ENCODE results near the gene NRN1L.

Gene NRN1L

DNA sequence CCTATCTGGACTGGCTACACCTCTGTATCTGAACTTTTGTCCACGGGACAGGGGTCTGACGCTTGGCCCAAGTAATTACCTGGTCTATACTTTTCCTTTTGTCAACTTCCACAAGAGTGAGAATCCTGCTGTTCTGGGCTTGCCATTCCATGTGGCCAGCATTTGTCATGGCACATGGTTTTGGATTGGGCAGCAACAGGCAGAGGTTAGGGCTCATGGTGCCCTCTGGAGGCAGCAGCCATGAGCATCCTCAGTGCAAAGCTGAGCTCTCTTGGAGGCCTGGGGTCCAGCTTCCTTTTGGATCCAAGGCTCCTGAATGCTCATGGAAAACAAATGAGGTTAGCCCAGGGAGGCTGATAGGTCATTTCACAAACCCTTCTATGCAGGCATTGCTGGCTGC is 19.4 kb upstream of the NRN1L start:
- Histone ChIP-seq H3K79me2 (ENCODE audit: control insufficient read depth, low read length) (peaks cover 49% of the 10 kb centered on the region), H3K4me1 (ENCODE audit: control insufficient read depth, low read length) (no peaks in the 10 kb centered on the region), H3K4me2 (ENCODE audit: low read length) (no peak overlapping the region), H3K4me3 (ENCODE audit: low read length) (no peak overlapping the region), H4K20me1 (ENCODE audit: control insufficient read depth, insufficient read depth, low read depth, low read length) (peaks cover 4% of the 10 kb centered on the region; the same call in 1 of the 2 replicates), H3K9me3 (ENCODE audit: control insufficient read depth, insufficient read depth, low read length) (no peaks in the 10 kb centered on the region), H3F3A (ENCODE audit: control insufficient read depth, insufficient read depth) (peaks cover 3% of the 10 kb centered on the region), H3K27ac (ENCODE audit: low read depth, low read length) (no peak overlapping the region), H3K36me3 (ENCODE audit: control insufficient read depth, low read length) (peaks cover 57% of the 10 kb centered on the region), H3K9me2 (replicated peaks; ENCODE audit: control insufficient read depth, low read length) (no peaks in the 10 kb centered on the region), H3K27me3 (ENCODE audit: control insufficient read depth, low read length) (no peaks in the 10 kb centered on the region)
- TF ChIP-seq, protein P1, sequence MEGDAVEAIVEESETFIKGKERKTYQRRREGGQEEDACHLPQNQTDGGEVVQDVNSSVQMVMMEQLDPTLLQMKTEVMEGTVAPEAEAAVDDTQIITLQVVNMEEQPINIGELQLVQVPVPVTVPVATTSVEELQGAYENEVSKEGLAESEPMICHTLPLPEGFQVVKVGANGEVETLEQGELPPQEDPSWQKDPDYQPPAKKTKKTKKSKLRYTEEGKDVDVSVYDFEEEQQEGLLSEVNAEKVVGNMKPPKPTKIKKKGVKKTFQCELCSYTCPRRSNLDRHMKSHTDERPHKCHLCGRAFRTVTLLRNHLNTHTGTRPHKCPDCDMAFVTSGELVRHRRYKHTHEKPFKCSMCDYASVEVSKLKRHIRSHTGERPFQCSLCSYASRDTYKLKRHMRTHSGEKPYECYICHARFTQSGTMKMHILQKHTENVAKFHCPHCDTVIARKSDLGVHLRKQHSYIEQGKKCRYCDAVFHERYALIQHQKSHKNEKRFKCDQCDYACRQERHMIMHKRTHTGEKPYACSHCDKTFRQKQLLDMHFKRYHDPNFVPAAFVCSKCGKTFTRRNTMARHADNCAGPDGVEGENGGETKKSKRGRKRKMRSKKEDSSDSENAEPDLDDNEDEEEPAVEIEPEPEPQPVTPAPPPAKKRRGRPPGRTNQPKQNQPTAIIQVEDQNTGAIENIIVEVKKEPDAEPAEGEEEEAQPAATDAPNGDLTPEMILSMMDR (IDR thresholded peaks at IDR 0.05; ENCODE audit: low read depth, low read length, poor library complexity, severe bottlenecking) = peak; percentile 49
- TF ChIP-seq EZH2phosphoT487 (IDR thresholded peaks at IDR 0.05; ENCODE audit: borderline replicate concordance, low read length) = no peak

DNA sequence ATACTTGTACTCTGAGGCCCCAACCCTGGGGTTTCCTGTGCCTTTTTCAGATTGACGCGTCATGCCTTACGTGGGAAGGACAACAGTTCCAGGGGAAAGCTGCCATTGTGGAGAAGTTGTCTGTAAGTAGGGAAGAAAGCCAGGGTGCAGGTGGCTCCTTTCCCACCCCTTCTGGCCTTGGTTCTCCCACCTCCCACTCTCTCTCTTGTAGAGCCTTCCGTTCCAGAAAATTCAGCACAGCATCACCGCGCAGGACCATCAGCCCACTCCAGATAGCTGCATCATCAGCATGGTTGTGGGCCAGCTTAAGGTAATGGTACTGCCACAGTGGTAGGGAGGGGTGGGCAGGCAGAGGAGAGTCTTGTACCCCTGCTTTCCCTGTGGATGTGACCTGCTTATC is 16.4 kb upstream of the NRN1L start:
- Histone ChIP-seq H3F3A (ENCODE audit: control insufficient read depth, insufficient read depth) (peaks cover 18% of the 10 kb centered on the region), H4K20me1 (ENCODE audit: control insufficient read depth, insufficient read depth, low read depth, low read length) (no peaks in the 10 kb centered on the region), H3K27me3 (ENCODE audit: control insufficient read depth, low read length) (no peaks in the 10 kb centered on the region), H3K36me3 (ENCODE audit: control insufficient read depth, low read length) (peaks cover 59% of the 10 kb centered on the region), H3K4me3 (ENCODE audit: low read length) (no peak overlapping the region), H3K9me2 (replicated peaks; ENCODE audit: control insufficient read depth, low read length) (no peaks in the 10 kb centered on the region), H3K9me3 (ENCODE audit: control insufficient read depth, insufficient read depth, low read length) (no peaks in the 10 kb centered on the region), H3K27ac (ENCODE audit: low read depth, low read length) (no peak overlapping the region), H3K79me2 (ENCODE audit: control insufficient read depth, low read length) (peaks cover 24% of the 10 kb centered on the region), H3K4me1 (ENCODE audit: control insufficient read depth, low read length) (peaks cover 7% of the 10 kb centered on the region), H3K4me2 (ENCODE audit: low read length) (no peak overlapping the region)
- TF ChIP-seq, protein P1 (IDR thresholded peaks at IDR 0.05; ENCODE audit: low read depth, low read length, poor library complexity, severe bottlenecking) = no peak
- no peak for TF ChIP-seq EZH2phosphoT487 (IDR thresholded peaks at IDR 0.05; ENCODE audit: borderline replicate concordance, low read length)

DNA sequence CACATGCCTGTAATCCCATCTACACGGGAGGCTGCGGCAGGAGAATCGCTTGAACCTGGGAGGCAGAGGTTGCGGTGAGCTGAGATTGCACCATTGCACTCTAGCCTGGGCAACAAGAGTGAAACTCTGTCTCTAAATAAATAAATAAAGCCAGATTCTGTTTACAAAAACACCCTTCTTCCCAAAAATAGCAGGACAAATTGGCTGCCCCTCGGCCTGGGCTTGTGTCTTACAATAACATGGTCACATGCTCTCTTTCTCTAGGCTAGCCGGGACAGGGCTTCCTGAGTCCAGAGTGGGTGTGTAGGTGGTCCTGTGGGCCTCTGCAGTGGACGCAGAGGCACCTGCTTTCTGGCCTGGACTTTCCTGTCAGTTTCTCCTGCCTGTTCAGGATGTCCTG is 15.0 kb upstream of the NRN1L start:
- Histone ChIP-seq H3K9me2 (replicated peaks; ENCODE audit: control insufficient read depth, low read length) (no peaks in the 10 kb centered on the region), H3K27ac (ENCODE audit: low read depth, low read length) (no peak overlapping the region), H3K9me3 (ENCODE audit: control insufficient read depth, insufficient read depth, low read length) (no peaks in the 10 kb centered on the region), H3K4me1 (ENCODE audit: control insufficient read depth, low read length) (peaks cover 16% of the 10 kb centered on the region), H3K79me2 (ENCODE audit: control insufficient read depth, low read length) (peaks cover 26% of the 10 kb centered on the region), H3K4me3 (ENCODE audit: low read length) (no peak overlapping the region), H3K27me3 (ENCODE audit: control insufficient read depth, low read length) (no peaks in the 10 kb centered on the region), H3F3A (ENCODE audit: control insufficient read depth, insufficient read depth) (peaks cover 18% of the 10 kb centered on the region), H3K4me2 (ENCODE audit: low read length) (no peak overlapping the region), H4K20me1 (ENCODE audit: control insufficient read depth, insufficient read depth, low read depth, low read length) (no peaks in the 10 kb centered on the region), H3K36me3 (ENCODE audit: control insufficient read depth, low read length) (peaks cover 56% of the 10 kb centered on the region)
- TF ChIP-seq EZH2phosphoT487 (IDR thresholded peaks at IDR 0.05; ENCODE audit: borderline replicate concordance, low read length) = no peak
- TF ChIP-seq, protein P1 (IDR thresholded peaks at IDR 0.05; ENCODE audit: low read depth, low read length, poor library complexity, severe bottlenecking) = no peak

All from DOHH2 (cell line).